Measurements from ENCODE around the gene HMGA1.
"Not testable (repeated sequence)": the region's sequence is repeated elsewhere in the genome, so short reads cannot be mapped to it uniquely, and the experiment has no call there.

Gene HMGA1

DNA sequence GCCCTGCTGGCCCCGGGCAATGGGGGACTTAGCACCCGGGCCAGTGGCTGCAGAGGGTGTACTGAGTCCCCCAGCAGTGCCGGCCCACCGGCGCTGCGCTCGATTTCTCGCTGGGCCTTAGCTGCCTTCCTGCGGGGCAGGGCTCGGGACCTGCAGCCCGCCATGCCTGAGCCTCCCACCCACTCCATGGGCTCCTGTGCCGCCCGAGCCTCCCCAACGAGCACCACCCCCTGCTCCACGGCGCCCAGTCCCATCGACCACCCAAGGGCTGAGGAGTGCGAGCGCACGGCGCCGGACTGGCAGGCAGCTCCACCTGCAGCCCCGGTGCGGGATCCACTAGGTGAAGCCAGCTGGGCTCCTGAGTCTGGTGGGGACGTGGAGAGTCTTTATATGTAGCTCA lies 32.5 kb downstream of the HMGA1 start:
- not testable (repeated sequence) for DNase-seq

DNA sequence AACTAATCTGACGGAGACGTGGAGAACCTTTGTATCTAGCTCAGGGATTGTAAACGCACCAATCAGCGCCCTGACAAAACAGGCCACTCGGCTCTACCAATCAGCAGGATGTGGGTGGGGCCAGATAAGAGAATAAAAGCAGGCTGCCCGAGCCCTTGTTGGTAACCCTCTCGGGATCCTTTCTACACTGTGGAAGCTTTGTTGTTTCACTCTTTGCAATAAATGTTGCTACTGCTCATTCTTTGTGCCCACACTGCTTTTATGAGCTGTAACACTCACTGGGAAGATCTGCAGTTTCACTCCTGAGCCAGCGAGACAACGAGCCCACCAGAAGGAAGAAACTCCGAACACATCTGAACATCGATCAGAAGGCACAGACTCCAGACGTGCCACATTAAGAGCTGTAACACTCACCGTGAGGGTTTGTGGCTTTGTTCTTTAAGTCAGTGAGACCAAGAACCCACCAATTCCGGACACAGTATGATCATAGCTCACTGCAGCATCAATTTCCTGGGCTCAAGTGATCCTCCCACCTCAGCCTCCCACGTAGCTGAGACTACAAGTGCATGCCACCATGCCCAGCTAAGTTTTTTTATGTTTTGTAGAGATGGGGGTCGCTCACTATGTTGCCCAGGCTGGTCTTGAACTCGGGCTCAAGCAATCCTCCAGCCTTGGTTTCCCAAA lies 33.1 kb downstream of the HMGA1 start:
- not testable (repeated sequence) for DNase-seq

DNA sequence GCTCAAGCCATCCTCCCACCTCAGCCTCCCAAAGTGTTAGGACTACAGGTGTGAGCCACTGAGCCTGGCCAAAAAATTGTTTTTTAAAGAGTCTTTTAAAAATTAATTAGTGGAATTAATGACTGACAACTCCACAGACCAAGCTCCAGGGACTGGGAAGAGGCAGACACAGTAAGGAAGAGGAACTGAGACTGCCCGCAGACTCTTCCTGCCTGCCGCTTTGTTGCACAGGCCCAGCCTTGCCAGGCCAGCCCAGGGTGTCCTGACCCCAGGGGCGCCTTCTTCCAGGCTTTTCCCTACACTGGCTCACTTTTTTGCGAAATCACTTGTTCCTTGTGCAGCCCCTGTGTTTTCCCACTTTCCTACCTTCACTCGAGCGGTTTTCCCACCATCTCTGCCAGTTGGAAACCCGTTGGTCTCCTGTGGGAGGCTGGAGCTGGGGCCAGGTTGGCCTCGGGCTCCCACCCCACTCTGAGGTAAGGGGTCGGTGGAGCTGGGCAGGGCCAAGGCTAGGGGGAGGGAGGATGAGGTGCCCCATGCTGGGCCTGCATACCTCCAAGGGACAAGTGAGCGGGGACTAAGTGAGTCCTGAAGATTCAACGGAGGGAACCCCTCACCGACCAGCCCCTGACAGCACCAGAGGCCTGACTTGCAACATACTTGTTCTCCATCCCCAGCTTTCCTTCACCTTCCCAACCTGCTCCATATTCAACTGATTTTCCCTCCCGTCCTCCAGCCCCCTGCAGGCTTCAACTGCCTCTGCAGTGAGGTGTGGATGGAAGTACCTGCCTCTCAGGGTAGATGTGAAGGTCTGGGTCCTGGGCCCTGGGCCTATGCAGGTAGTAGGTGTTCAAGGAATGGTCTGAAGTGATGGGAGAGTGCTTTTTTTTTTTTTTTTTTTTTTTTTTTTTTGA lies 35.6 kb downstream of the HMGA1 start:
- DNase-seq: no peak

DNA sequence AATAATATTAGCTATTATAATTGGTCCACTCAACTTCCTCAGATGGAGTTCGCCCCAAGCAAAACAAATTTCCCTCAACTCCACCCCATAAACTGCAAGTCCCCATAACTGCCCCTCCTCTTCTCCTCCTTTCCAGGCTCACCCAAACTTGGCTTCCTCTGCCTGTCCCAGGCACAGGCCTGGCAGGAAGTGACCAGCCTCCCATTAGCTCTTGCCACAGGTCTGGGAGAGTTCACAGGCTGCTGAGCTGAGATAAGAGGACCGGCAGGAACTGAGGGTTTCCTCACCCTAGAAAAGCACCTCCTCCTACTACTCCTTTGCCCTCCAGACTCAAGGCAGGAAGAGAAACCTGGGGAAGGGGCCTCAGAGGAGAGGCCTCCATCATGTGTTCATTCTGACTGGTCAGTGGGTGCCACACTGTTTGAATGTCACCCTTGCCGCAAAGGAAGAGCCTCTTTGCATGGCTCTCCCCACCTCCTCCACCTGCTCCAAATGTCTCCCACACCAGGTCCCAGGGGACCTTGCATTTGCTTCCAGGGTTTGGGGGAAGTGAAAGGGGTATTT lies 36.7 kb downstream of the HMGA1 start:
- DNase-seq: no peak

GRCh38 chr6:34274129-34274528 lies 37.5 kb downstream of the HMGA1 start:
- no peak for DNase-seq

GRCh38 chr6:34275128-34275804 lies 38.6 kb downstream of the HMGA1 start:
- no peak for DNase-seq

DNA sequence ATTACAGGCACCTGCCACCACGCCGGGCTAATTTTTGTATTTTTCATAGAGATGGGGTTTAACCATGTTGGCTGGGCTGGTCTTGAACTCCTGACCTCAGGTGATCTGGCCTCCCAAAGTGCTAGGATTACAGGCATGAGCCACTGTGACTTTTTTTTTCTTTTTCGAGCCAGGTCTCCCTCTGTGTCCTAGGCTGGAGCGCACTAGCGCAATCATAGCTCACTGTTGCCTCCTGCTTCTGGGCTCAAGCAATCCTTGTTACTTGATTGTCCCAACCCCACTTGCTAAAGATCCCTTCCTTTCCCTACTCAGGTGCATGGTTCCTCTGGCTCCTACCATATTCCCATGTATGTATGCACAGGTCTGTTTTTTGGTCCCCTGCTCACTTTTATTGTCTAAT lies 39.5 kb downstream of the HMGA1 start:
- DNase-seq: no peak

DNA sequence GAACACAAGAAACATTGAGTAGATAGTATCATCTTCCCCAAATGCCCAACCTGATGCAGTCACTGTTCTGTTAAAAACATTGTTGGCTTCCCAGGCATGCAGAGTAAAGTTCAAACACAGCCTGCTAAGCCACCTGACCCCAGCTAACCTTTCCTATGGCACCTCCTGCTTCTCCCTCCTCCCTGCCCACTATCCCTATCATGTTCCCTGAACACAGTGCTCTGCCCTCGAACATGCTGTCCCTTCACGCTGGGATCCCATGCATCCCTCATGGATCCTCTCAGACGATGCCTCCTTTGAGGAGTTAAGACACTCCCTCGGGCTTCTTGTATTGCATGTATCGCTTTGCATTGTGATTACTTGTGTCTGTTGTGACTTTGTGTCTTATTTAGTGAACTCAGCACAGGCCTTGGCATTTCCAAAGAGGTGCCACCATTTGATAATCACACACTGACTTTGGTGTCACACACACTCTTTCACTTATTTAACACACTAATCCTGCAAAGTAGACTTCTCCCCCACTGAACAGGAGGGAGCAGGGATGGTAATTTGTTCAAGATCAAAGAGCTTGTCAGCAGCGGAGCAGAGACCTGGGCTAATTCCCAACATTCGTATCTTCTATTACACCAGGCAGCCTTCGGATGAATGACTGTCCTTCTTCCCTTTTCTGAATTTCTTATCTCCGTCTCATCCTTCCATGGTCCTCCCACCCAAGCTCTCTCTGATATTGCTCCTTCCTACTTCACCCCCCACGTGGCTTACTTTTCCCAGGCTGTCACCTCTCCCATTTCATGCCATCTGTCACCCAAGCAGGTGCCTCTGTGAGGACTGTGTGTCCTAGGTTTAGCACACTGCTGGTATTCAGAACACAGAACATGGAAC lies 40.4 kb downstream of the HMGA1 start:
- DNase-seq: no peak

- DNase-seq: no peak
Measured at GRCh38 chr6:34277763-34278112, 41.1 kb downstream of the HMGA1 start.

- no peak for DNase-seq
Measured at GRCh38 chr6:34278833-34279232, 42.2 kb downstream of the HMGA1 start.

GRCh38 chr6:34280216-34280615 lies 43.5 kb downstream of the HMGA1 start:
- no peak for DNase-seq

GRCh38 chr6:34281702-34282334 lies 45.1 kb downstream of the HMGA1 start:
- no peak for DNase-seq

GRCh38 chr6:34284563-34285447 lies 48.1 kb downstream of the HMGA1 start:
- DNase-seq: no peak

DNA sequence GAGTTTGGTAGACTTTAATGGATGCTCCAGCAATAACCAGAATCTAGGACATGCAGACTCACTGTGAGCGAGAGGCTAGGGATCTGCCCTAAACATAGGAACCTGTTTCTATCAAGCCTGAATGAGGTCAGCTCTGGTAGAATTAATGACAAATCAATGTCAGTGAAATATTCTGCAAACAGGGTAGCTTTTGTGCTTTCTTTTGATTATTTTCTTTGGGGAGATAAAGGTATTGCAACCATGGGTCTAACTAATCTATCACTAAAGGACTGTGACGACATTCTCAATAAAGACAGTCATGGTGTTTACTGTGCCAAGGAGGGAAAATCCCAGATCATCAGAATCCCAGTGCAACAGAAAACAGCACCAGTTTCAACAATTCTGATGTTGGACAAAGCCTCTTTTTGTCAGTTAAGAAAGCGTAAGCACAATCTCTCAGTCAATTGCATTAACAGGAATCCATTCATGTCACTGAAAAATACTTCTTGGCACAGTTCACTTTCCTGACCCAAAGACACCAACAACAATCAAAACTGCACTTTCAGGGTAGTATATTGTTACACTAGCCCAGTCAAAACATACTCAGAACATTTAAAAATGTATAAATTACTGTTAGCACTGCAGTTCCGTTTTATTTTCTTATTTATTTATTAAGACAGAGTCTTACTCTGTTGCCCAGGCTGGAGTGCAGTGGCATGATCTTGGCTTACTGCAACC lies 48.9 kb downstream of the HMGA1 start:
- DNase-seq: no peak

DNA sequence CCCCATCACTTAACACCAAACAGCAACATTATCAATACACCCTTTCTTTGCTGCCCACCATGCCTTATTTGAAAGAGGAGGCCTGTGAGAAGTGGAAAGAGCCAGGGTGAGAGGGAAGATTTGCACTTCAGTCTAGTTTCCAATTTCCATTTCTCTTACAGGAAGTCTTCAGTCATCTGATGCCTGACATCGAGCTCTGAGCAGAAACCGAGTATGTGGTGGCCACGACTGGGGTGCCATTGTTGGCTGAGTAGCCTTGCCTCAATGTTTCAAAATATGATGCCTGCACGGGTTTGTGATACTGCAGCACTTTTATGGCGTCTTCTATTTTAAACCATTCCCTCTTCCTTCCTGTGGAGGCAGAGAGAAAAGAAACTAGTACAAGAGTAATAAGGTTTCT lies 51.9 kb downstream of the HMGA1 start:
- DNase-seq: no peak

- no peak for DNase-seq
Measured at GRCh38 chr6:34289137-34289536, 52.5 kb downstream of the HMGA1 start.

DNA sequence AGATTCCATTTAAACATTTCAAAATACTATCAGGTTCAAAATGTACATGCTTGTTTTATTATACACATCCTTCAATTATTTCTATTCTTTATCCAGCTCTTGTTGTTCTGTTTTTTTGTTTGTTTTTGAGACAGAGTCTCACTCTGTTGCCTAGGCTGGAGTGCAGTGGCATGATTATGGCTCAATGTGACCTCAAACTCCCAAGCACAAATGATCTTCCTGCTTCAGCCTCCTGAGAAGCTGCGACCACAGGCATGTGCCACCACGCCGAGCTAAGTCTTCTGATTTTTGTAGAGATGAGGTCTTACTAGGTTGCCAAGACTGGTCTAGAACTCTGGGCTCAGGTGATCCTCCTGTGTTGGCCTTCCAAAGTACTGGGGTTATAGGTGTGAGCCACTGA lies 56.3 kb downstream of the HMGA1 start:
- no peak for DNase-seq

GRCh38 chr6:34295721-34296120 lies 59.0 kb downstream of the HMGA1 start:
- DNase-seq: no peak

Data from NCI-H1436 (cell line).